MM.1S (cell line): ENCODE data around the gene PYCARD.

Source experiments
- EZH2 ChIP-seq: fragments of 300-600 bp; sonication (generic); optimal IDR thresholded peaks from 2 replicates; pipeline ENCODE3; 2017; ENCODE audit warnings: low read depth, mild to moderate bottlenecking, antibody characterized with exemption, low read length, mixed read lengths
- EZH2phosphoT487 ChIP-seq: fragments of 300-600 bp; sonication (generic); IDR thresholded peaks from 2 replicates; pipeline ENCODE4 v1.6.1; 2018; ENCODE audit warnings: antibody characterized with exemption, low read length
- TF ChIP-seq, protein P1 (sequence below): fragments of 300-600 bp; sonication (generic); IDR thresholded peaks from 2 replicates; pipeline ENCODE4 v1.5.1; 2016; ENCODE audit warnings: antibody characterized with exemption, low read length, mixed read lengths

DNA sequence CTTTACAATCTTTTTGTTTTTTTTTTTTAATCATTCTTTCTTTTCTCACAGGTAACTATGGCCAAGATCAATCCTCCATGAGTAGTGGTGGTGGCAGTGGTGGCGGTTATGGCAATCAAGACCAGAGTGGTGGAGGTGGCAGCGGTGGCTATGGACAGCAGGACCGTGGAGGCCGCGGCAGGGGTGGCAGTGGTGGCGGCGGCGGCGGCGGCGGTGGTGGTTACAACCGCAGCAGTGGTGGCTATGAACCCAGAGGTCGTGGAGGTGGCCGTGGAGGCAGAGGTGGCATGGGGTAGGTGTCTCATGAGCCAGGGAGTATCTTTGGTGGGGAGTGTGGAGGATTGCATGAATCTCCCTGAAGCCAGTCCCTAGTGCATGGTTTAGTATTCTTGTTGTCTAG lies 17.7 kb downstream of the PYCARD start:
- TF ChIP-seq, protein P1, sequence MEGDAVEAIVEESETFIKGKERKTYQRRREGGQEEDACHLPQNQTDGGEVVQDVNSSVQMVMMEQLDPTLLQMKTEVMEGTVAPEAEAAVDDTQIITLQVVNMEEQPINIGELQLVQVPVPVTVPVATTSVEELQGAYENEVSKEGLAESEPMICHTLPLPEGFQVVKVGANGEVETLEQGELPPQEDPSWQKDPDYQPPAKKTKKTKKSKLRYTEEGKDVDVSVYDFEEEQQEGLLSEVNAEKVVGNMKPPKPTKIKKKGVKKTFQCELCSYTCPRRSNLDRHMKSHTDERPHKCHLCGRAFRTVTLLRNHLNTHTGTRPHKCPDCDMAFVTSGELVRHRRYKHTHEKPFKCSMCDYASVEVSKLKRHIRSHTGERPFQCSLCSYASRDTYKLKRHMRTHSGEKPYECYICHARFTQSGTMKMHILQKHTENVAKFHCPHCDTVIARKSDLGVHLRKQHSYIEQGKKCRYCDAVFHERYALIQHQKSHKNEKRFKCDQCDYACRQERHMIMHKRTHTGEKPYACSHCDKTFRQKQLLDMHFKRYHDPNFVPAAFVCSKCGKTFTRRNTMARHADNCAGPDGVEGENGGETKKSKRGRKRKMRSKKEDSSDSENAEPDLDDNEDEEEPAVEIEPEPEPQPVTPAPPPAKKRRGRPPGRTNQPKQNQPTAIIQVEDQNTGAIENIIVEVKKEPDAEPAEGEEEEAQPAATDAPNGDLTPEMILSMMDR = no peak
- no peak for TF ChIP-seq EZH2phosphoT487
- TF ChIP-seq EZH2 = no peak
